Medulla oblongata (tissue), 1 donor: ENCODE results near the gene NEDD1.
A peak's percentile ranks its signal among the peaks of the same experiment; 100 is the strongest.

ENCODE experiments used
- DNase-seq: peaks from one replicate; pipeline ENCODE4 v3.0.0-alpha.2; 2015; ENCODE audit errors: extremely low spot score

Gene NEDD1, protein sequence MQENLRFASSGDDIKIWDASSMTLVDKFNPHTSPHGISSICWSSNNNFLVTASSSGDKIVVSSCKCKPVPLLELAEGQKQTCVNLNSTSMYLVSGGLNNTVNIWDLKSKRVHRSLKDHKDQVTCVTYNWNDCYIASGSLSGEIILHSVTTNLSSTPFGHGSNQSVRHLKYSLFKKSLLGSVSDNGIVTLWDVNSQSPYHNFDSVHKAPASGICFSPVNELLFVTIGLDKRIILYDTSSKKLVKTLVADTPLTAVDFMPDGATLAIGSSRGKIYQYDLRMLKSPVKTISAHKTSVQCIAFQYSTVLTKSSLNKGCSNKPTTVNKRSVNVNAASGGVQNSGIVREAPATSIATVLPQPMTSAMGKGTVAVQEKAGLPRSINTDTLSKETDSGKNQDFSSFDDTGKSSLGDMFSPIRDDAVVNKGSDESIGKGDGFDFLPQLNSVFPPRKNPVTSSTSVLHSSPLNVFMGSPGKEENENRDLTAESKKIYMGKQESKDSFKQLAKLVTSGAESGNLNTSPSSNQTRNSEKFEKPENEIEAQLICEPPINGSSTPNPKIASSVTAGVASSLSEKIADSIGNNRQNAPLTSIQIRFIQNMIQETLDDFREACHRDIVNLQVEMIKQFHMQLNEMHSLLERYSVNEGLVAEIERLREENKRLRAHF

DNA sequence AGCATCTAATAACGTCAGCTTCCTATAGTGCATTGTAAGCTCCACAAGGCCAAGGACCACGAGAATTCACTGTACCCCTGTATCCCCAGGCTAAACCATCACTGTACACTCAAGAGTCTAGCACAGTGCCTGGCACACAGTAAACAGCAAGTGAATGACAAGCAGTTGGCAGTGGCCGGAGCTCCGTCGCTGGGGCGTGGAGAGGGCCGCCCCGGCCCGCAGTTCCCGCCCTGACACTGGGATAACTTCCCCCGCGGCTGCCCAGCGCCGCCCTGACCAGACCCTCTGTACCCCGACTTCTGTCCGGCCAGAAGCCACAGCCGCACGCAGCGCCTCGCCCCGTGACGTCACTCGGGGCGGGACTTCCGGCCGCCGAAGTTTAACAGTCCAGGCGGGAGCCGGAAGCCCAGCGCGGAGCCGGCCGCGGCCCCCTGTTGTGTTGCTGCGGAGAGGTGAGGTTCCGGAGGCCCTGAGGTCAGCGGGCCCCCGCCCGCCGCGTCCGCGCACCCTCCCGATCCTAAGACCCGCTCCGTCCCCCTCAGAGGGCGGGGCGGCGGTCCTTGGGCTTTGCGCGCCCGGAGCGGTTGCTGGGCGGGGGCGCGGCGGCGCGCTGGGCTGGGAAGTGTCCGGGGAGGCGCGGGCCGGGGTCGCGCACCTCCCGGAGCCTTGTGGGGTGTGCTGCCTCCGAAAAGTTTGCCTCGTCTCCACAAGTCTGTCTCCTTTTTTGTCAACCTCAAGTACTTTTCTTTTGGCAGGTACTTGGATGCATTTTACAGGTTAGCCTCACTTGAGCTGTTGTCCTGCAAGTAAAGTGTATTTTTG, at the start of gene NEDD1:
NEDD1 (plus strand) TSS at position 409 of the 822 bp plus-strand sequence. CDS start 2,503 bp downstream, outside the sequence.
- DNase-seq: peak; percentile 86

DNA sequence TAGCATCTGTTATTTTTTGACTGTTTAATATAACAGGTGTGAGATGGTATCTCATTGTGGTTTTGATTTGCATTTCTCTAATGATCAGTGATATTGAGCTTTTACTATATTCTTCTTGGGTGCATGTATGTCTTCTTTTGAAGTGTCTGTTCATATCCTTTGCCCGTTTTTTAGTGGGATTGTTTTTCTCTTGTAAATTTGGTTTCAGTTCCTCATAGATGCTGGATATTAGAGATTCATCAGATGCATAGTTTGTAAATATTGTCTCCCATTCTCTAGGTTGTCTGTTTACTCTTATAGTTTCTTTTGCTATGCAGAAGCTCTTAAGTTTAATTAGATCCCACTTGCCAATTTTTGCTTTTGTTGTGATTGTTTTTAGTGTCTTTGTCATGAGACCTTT, 48.9 kb upstream of the NEDD1 start:
- DNase-seq: no peak

DNA sequence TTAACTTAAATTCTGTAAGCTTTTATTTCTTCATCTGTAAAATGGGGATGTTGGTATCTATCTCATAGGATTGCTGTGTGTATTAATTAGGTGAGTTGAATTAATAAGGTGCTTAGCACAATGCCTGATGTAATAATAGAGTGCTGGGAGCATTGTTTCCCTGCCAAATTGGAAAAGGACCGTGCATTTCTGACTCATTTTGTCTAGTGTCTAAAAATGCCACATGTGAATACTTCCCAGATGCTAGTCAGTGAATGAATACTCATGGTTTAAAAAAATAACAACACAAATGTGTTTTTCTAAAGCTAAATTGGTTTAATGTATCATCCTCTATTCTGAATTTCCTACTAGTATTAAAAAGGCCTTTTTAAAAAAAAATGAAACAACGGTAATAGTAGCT, 45.4 kb upstream of the NEDD1 start:
- DNase-seq: no peak

DNA sequence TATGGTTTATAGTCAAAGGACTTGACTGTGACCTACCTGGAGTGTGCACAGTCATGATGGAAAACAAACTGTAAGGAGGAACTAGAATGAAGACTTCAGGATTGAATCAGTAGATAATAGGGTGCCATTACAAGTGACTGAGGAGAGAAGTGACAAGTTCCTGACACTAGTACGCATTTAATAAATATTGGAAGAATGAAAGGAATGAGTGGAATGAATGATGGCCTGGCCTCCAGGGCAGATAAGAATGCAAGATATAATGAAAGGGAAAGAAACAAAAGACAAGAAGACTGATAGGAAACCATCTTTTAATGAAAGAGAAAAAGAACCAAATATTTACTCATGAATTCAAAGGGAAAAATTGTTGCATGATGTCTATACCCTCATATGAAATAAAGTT, 44.7 kb upstream of the NEDD1 start:
- no peak for DNase-seq

DNA sequence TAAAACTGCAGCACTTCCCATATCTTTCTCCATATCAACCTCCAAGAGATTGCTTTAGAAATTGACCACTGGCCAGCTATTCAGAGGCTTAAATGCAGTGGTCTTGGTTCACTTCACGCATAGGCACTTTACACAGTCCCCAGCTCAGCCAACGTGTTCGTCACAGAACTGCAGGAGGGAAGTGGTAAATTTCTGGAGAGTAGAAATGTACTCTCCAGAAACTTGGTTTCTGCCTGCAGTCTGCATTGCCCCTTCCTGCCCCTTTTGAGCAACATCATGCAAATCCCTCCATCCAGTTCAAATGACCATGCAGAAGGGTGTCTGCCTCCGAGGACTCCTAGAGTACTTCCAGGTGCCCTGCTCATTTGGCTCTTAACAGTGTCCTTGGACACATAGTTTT, 42.7 kb upstream of the NEDD1 start:
- DNase-seq: no peak

DNA sequence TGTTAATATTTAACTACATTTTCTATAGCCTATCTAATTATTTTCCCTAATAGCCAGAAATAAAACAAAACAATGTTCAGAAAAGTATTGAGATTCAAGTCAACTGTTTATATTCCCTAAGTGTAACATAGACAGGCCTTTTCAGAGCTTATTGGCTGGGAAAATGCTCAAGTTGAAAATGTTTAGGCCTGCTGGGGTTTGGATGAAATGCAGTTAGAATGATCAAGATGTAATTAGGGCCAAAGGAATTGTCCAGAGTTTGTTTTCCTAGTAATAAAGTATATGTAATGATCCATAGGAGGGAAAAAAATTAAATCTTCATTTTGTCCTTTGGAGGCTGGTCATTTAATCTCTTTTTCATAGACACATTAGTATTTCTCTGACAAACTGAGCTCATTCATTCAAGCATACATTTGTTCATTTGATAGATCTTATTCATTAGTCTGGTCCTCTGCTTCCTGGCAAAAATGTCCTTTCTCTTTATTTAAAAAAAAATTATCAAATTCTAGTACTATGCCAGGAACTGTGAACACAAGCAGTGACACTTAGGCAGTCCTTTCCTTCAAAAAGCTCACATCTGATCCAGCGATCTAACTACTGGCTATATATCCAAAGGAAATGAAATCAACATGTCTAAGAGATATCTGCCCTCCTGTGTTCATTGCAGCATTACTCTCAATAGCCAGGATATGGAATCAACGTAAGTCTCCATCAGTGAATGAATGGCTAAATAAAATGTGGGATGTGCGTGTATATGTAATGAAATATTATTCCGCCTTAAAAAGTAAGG, 40.1 kb upstream of the NEDD1 start:
- no peak for DNase-seq

DNA sequence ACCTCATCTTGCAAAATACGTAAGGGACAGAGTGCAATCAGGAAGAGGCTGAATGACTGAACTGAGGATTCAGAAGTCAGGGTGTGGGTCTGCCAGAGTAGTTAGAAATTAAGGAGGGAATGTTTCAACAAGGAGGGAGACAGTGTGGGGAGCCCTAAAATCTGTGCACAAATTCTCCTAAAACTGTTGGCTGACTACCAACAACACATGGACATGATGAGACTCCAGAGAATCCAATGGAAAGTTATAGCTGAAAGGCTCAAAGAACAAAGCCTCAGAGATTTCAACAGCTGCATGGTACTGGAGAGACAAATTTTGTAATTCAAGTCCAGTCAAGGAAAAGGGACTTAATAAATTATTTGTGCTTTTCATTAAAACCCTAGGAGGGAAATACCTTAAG, 36.1 kb upstream of the NEDD1 start:
- DNase-seq: no peak

DNA sequence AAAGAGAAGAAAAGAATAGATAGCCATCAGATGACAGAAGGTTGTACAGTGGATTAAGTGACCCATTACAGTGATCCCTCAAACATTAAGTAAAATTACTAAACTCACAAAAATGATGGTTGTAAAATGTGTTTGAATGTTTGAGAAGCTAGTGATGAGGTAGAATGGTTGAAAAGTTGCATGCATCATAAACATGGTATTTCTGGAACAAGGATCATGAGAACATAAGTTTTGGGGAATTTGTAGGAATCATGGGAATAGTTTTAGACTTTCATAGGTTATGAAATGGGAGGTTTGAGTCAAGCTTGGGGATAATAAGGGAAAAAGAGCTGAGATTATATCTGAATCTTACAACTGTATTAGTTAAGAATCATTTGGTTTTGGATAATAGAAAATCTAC, 34.1 kb upstream of the NEDD1 start:
- no peak for DNase-seq

DNA sequence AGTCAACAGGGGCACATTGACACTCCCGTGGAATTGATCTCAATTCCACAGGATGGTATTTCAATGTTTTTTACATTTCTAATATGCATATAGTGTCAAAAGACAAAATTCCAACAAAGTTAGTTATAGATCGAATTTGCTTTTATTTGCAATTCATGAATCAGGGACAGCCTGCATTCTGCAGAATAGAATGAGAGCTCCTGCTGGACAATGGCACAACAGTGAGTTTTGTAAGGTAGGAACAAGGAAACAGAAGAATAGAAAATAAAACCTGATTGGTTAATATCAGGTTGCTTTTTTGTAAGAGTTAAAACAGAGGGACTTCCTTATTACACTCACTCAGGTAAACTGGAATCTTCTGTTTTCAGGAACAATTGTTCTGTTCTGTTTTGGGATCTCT, 32.8 kb upstream of the NEDD1 start:
- no peak for DNase-seq

DNA sequence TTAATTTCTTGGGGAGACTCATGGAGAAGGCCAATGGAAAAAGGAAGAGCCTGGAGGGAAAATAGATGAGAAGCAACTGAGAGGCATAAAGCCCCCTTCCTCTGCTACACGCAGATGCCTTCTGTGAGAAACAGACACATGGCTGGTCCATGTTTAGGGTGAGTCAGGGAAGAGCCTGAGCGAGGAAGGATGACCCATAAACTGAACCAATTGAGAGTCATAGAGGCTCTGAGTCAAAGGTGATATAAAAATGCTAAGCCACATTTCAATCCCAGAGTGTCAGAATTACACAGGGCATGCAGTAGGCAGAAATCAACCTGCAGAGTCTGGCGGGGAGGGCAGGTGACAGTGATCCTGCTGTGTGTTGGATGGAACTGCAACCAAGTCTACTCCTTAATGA, 30.1 kb upstream of the NEDD1 start:
- no peak for DNase-seq

DNA sequence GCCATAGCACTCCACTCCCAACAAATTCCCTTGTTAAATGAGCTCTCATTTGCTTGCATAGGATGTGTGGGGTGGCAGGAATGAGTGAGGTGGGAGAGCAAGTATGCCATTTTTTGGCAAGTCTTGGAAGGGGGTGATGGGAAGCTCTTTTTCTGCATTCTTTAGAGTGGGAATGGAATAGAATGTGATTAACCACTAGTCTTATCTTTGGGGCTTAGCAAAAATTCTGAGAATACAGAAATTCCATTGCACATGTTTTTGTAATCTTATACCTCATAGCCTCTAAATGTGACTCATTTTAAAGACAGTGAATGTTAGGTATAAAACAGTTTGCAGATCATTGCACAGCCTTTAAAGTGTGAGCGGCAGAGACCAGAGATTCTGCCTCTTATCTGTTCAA, 28.4 kb upstream of the NEDD1 start:
- no peak for DNase-seq

DNA sequence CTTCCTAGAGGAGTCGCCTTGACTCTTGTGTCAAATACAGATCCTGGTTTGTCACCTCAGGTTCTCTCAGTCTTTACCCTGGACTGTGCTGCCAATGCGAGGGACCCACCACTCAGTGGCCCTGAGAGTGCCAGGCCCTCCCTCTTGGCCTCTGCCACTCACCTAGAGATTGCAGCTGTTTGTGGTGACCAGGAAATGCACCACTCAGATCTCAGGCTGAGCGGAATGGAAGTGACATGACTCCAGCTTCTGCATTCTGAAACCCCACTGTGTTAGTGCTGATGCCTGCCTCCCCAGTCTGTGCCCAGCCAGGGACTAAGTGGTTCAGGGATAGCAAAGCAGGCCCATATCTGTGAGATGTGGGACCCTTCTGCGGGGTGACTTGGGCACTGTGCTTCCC, 27.8 kb upstream of the NEDD1 start:
- DNase-seq: no peak

DNA sequence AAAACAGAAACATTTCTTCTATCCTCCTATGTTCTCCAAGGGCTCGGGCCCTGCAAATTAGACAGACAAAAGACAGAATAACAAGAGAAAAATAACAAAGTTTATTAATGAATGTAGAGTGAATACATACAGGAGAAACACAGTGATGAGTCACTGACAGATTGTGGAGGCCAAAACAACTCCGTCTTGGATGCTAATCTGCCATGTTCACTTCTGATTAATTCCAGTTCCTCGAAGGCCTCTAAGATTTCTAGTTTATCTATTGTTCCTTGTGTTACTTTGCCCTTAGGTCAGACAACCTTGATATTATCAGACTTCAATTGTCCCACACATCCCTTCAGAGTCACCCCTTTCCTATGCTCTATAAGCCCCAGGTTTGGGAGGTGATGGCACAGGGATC, 26.8 kb upstream of the NEDD1 start:
- DNase-seq: no peak

DNA sequence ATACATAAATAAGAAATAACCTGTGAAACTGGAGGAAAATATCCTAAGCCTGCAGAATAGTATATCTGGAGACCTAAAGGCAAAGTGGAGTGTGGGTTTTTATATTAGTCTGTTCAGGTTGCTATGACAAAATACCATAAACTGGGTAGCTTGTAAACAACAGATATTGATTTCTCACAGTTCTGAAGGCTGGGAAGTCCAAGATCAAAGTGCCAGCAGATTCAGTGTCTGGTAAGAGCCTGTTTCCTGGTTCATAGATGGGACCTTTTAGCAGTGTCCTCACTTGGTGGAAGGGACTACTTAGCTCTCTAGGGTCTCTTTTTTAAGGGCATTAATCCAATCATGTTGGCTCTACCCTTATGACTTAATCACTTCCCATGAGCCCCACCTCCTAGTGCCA, 25.4 kb upstream of the NEDD1 start:
- DNase-seq: no peak

DNA sequence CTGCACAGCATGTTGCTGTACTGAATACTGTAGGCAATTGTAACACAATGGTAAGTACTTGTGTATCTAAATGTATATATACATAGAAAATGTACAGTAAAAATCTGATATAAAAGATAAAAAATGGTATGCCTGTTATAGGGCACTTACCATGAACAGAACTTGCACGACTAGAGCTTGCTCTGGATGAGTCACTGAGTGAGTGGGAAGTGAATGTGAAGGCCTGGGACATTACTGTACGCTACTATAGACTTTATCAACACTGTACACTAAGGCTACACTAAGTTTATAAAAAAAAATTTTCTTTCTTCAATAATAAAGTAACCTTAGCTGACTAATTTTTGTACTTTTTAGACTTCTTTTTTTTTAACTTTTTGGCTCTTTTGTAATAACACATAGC, 24.2 kb upstream of the NEDD1 start:
- DNase-seq: no peak

DNA sequence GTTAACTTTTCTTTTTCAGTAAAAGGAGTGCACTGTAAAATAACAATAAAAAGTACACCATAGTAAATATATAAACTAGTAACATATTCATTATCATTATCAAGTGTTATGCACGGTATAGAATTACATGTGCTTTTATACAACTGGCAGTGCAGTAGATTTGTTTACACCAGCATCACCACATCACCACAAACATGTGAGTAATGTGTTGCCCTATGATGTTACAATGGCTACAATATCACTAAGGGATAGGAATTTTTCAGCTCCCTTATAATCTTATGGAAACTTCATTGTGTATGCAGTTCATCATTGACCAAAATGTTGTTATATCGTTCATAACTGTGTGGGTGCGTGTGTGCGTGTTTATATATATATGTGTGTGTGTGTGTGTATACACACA, 23.5 kb upstream of the NEDD1 start:
- no peak for DNase-seq

DNA sequence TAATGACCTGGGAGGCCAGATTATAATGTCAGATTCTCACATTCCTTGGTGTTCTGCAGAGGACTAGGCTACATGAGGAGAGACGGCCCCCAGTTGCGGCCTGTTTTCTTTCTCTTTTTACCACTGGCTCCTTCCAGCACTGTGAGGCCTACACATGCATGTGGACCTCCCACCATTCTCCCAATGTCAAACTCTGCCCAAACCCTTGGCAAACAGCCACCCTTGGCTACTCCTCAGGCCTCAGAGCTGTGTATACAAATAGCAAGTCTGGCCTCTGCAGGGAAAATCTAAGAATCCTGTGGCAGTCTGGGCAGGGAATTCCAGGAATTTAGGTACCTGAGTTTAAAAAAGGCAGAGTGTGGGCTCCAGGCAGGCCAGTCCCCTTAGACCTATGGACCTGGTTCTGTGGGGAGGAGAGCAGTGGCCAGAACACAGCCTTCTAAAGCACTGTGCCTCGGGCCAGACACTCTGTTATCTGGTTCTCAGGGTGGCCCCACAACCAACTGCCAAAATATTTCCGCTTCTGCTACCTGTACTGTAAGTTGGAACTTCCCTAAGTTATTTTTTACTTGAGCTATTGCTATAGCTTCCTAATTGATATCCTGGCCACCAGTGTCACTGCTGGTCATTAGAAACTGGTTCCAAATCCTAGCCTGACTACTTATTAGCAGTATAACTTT, 19.9 kb upstream of the NEDD1 start:
- DNase-seq: peak; percentile 81

DNA sequence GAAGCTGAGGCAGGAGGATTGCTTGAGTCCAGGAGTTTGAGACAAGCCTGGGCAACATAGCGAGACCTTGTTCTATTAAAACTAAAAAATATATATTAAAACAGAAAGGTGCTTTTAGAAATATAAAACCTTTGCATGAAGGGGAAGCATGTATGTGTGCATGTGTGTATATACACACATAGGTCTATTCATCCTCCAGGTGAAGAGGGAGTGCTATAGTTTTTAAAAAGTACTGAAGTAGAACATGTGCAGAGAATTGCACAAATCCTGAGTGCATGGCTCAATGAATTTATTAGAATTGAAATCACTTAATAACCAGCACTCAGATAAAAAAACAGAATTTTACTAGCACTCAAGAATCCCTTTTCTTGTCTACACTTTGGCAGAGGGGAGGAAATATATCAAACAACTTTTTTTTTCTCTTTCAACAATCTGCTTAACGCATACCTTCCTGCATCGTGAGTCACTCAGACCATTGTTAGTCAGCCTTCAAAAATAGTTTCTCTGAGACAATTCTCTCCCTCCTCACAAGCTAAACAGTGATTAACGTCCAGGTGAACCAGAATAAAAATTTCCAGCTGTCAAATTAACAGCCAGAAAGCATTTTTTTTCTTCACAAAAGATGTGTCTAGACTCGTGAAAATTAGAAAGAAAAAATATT, 17.7 kb upstream of the NEDD1 start:
- DNase-seq: no peak

DNA sequence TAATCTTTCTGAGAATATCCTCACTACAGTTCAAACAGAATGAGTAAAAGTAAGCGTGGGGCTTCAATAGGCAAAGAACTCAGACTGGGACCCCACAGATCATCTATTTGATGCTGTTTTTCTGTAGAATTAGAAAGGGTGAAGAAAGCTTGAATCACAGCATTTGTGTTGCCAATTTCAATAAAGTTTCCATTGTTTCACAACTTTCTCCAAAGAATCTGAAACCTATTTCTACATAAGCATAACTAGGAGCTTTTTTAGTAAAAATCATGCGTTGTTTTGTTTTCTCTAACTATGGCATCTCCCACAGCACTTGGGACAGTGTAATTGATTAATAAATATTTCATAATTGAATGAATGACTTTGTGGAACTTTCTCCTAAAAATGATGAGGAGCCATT, 16.7 kb upstream of the NEDD1 start:
- DNase-seq: no peak

DNA sequence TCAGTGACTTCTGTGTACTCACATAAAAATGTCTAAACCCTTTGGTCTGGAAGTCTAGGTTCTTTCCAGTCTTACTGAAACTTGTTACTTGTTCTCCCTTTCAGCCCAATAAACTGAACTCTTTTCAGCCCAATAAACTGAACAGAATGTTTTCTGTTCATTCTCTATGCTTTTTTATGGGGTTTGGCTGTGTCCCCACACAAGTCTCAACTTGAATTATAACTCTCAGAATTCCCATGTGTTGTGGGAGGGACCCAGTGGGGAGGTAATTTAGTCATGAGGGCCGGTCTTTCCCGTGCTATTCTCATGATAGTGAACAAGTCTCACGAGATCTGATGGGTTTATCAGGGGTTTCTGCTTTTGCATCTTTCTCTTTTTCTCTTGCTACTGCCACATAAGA, 15.0 kb upstream of the NEDD1 start:
- no peak for DNase-seq

DNA sequence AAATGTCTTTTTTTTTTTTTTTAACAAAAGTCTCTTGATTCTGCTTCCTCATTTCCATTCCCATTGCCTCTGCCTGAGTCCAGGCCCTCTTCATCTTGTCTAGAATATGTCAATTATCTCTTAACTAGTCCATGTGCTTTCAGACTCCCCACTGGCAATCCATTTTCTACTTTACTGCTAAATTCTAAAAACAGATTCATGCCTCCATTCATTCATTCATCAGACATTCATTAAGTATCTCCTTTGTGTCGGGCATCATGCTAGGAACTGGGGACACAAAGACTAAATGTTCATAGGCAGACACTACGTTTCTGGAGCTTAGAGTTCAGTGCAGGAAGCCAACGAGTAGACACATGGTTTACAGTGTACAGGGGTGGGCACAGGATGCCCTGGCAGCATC, 9.6 kb upstream of the NEDD1 start:
- no peak for DNase-seq
